GM21786 (cell line): ENCODE measurements around the gene SESN2.

Experiments used
- ATAC-seq: cut with Tn5 transposase; IDR thresholded peaks from one replicate; pipeline ENCODE4 v1.9.1; 2021; ENCODE audit not compliant: unreplicated experiment

The SESN2 gene

GRCh38 chr1:28282426-28283407 lies 23.4 kb downstream of the SESN2 start:
- ATAC-seq, result no peak

GRCh38 chr1:28286111-28286510 lies 26.8 kb downstream of the SESN2 start:
- ATAC-seq, result no peak

GRCh38 chr1:28288487-28288886 lies 29.2 kb downstream of the SESN2 start:
- ATAC-seq, result no peak

GRCh38 chr1:28290851-28291250 lies 31.5 kb downstream of the SESN2 start:
- ATAC-seq, result no peak

GRCh38 chr1:28291711-28292110 lies 32.4 kb downstream of the SESN2 start:
- no peak for ATAC-seq

GRCh38 chr1:28295936-28296335 lies 36.6 kb downstream of the SESN2 start:
- ATAC-seq, result no peak

- no peak for ATAC-seq
Observed at GRCh38 chr1:28296401-28297261, 37.3 kb downstream of the SESN2 start.

GRCh38 chr1:28297826-28298225 lies 38.5 kb downstream of the SESN2 start:
- no peak for ATAC-seq

GRCh38 chr1:28298438-28298837 lies 39.1 kb downstream of the SESN2 start:
- ATAC-seq, result no peak

- ATAC-seq, result no peak
Observed at GRCh38 chr1:28301368-28302174, 42.3 kb downstream of the SESN2 start.

GRCh38 chr1:28302247-28302646 lies 42.9 kb downstream of the SESN2 start:
- no peak for ATAC-seq

- no peak for ATAC-seq
Observed at GRCh38 chr1:28306301-28306949, 47.1 kb downstream of the SESN2 start.

GRCh38 chr1:28308750-28309149 lies 49.4 kb downstream of the SESN2 start:
- no peak for ATAC-seq

- ATAC-seq, result no peak
Observed at GRCh38 chr1:28309702-28310101, 50.4 kb downstream of the SESN2 start.

GRCh38 chr1:28313702-28314546 lies 54.6 kb downstream of the SESN2 start:
- no peak for ATAC-seq

GRCh38 chr1:28314547-28314941 lies 55.2 kb downstream of the SESN2 start:
- no peak for ATAC-seq

- no peak for ATAC-seq
Observed at GRCh38 chr1:28317014-28317413, 57.7 kb downstream of the SESN2 start.

GRCh38 chr1:28322194-28322593 lies 62.9 kb downstream of the SESN2 start:
- peak; percentile 38 for ATAC-seq

GRCh38 chr1:28323720-28324119 lies 64.4 kb downstream of the SESN2 start:
- no peak for ATAC-seq

- ATAC-seq, result no peak
Observed at GRCh38 chr1:28326515-28326914, 67.2 kb downstream of the SESN2 start.
